CD4-positive, alpha-beta memory T cell (primary cell): ENCODE results near the gene POU1F1. TPM values are rescaled to one million over a fixed set of nuclear protein-coding genes. Genes with fewer than 3 reads are reported as not detected.
"Not testable (repeated sequence)": the region's sequence is repeated elsewhere in the genome, so short reads cannot be mapped to it uniquely, and the experiment has no call there.

Experiments
- CTCF ChIA-PET: fragments of 350-600 bp; sonication (Branson Sonifier 250); formaldehyde crosslinking; loops from one replicate; lab custom pipeline; 2021; ENCODE audit warnings: inconsistent platforms; ENCODE audit not compliant: partially characterized antibody; lab: Charles Lee
- POLR2A ChIA-PET: fragments of 350-600 bp; sonication (Branson Sonifier 250); formaldehyde crosslinking; loops from one replicate; lab custom pipeline; 2021; ENCODE audit not compliant: partially characterized antibody; lab: Charles Lee
- DNase-seq, 5 donors: peaks; one replicate each; pipeline versions ENCODE4 v3.0.0 to v3.0.0-alpha.2; 2020 to 2022; ENCODE audit warnings: mixed read lengths in 1 of 5
- H3K27ac ChIP-seq: one replicate; pipeline ENCODE4 v1.7.0; 2013; ENCODE audit warnings: low read depth, low read length
- H3K27me3 ChIP-seq: 2 replicates; pipeline ENCODE4 v1.7.0; 2013; ENCODE audit warnings: mild to moderate bottlenecking, low read length, moderate library complexity; ENCODE audit not compliant: insufficient read depth
- H3K36me3 ChIP-seq: 2 replicates; pipeline ENCODE4 v1.7.0; 2013; ENCODE audit warnings: mild to moderate bottlenecking, low read length, moderate library complexity; ENCODE audit not compliant: insufficient read depth
- H3K4me1 ChIP-seq: 2 replicates; pipeline ENCODE4 v1.7.0; 2013; ENCODE audit warnings: mild to moderate bottlenecking, low read length, moderate library complexity; ENCODE audit not compliant: insufficient read depth
- H3K4me3 ChIP-seq, 2 donors: one replicate each; pipeline ENCODE4 v1.7.0; 2013; ENCODE audit warnings: low read length in 2 of 2, mild to moderate bottlenecking in 1 of 2
- H3K9me3 ChIP-seq, 2 donors: one replicate each; pipeline ENCODE4 v1.7.0; 2013; ENCODE audit warnings: low read length in 2 of 2, control low read depth in 1 of 2; ENCODE audit not compliant: control insufficient read depth in 1 of 2
- H3K27ac Mint-ChIP-seq, 7 donors: one replicate each; pipeline ENCODE4 v1.8.0; 2020 to 2021; ENCODE audit warnings: mixed read lengths in 7 of 7, mild to moderate bottlenecking in 6 of 7, inconsistent platforms in 3 of 7, moderate library complexity in 3 of 7
- H3K27me3 Mint-ChIP-seq, 2 donors: one replicate each; pipeline ENCODE4 v1.8.0; 2020 to 2021; ENCODE audit warnings: mixed read lengths in 2 of 2
- H3K36me3 Mint-ChIP-seq, 2 donors: one replicate each; pipeline ENCODE4 v1.8.0; 2020 to 2021; ENCODE audit warnings: mixed read lengths in 2 of 2, inconsistent platforms in 1 of 2, mild to moderate bottlenecking in 1 of 2
- H3K4me1 Mint-ChIP-seq, 4 donors: one replicate each; pipeline ENCODE4 v1.8.0; 2020 to 2021; ENCODE audit warnings: mixed read lengths in 4 of 4, mild to moderate bottlenecking in 1 of 4
- H3K4me3 Mint-ChIP-seq, 8 donors: one replicate each; pipeline ENCODE4 v1.8.0; 2020 to 2021; ENCODE audit warnings: mixed read lengths in 8 of 8, mild to moderate bottlenecking in 7 of 8, moderate library complexity in 6 of 8, inconsistent platforms in 3 of 8
- H3K9me3 Mint-ChIP-seq, 8 donors: one replicate each; pipeline ENCODE4 v1.8.0; 2020 to 2021; ENCODE audit warnings: mixed read lengths in 8 of 8, mild to moderate bottlenecking in 5 of 8, inconsistent platforms in 3 of 8, moderate library complexity in 1 of 8
- intact Hi-C: fragments of 100-400 bp; cut with micrococcal nuclease; formaldehyde crosslinking; loops from one replicate; pipeline ENCODE4 v1.15.1; 2023
- polyA plus RNA-seq, 2 donors: library from polyadenylated mRNA; unstranded; fragments of 300-500 nt; fragmentation: Illumina TruSeq; gene quantifications; one replicate each; pipeline ENCODE4 v1.2.3, GENCODE V29; 2021
- total RNA-seq, 2 experiments: library from RNA; stranded (reverse); gene quantifications; one replicate each; pipeline ENCODE4 v1.2.3, GENCODE V29; 2021

POU1F1 gene
- total and polyA plus RNA-seq, 4 experiments from 2014 or later = not detected

DNA sequence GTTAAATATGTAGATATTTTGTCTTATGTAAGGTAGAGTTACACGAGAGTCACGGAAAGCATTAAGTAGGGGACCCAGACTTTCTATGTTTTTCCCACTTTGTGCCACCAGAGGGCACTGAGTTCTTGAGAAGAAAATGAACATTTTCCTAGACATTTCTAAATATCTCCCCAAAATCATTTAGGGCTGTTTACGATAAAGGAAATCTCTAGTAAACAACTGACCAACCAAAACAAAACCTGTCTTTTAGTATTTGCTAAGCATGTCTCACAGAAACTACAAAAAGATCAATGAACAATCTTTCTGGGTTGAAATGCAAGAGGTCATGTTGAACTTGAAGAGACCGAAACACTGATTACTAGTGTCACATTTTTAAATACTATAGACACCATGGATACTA lies 16.1 kb downstream of the POU1F1 start:
- no peaks in the 10 kb centered on the region for H3K9me3 Mint-ChIP-seq
- ChIA-PET POLR2A (no interaction called here), CTCF (interaction anchor here (0.7 to 3.4 kb wide), 14 partner anchors 11 to 888 kb away, joined by 3 to 34 read pairs (median 4); partner anchors contain the start of gene POU1F1)
- H3K4me1 Mint-ChIP-seq = no peaks in the 10 kb centered on the region
- H3K27me3 Mint-ChIP-seq = no peaks in the 10 kb centered on the region
- intact Hi-C loops = loop anchor here (1.0 kb wide), 1 partner anchor 745 kb away; no protein-coding TSS in a partner anchor
- Histone ChIP-seq H3K27me3 (no peaks in the 10 kb centered on the region), H3K9me3 (no peaks in the 10 kb centered on the region), H3K4me3 (no peak overlapping the region), H3K36me3 (no peaks in the 10 kb centered on the region), H3K27ac (no peak overlapping the region), H3K4me1 (no peaks in the 10 kb centered on the region)
- H3K27ac Mint-ChIP-seq = no peak overlapping the region
- peaks cover 0 to 1% of the 10 kb centered on the region in 2 donors for H3K36me3 Mint-ChIP-seq
- no peak overlapping the region for H3K4me3 Mint-ChIP-seq
- DNase-seq = peak; percentile 18 to 45 (median 33)

- H3K4me3 Mint-ChIP-seq = no peak overlapping the region
- H3K27ac Mint-ChIP-seq = no peak overlapping the region
- Histone ChIP-seq H3K27ac (no peak overlapping the region), H3K36me3 (peaks cover 17% of the 10 kb centered on the region), H3K4me3 (no peak overlapping the region), H3K9me3 (no peaks in the 10 kb centered on the region), H3K4me1 (no peaks in the 10 kb centered on the region), H3K27me3 (no peaks in the 10 kb centered on the region)
- H3K36me3 Mint-ChIP-seq = peaks cover 42 to 68% of the 10 kb centered on the region in 2 donors
- peaks cover 0 to under 1% (median 0%) of the 10 kb centered on the region in 4 donors for H3K4me1 Mint-ChIP-seq
- CTCF ChIA-PET = interaction anchor here (1.1 kb wide), 1 partner anchor 9 kb away, joined by 4 read pairs; no protein-coding TSS in a partner anchor
- no peak for DNase-seq
- intact Hi-C loops = no loop called here
- POLR2A ChIA-PET = no interaction called here
- H3K9me3 Mint-ChIP-seq = no peaks in the 10 kb centered on the region
- no peaks in the 10 kb centered on the region for H3K27me3 Mint-ChIP-seq
These were observed 26.4 kb downstream of the POU1F1 start for GRCh38 chr3:87250009-87250408.

- H3K27ac Mint-ChIP-seq = no peak overlapping the region
- POLR2A ChIA-PET = no interaction called here
- H3K4me3 Mint-ChIP-seq = no peak overlapping the region
- Histone ChIP-seq H3K27me3 (no peaks in the 10 kb centered on the region), H3K9me3 (no peaks in the 10 kb centered on the region), H3K36me3 (peaks cover 16% of the 10 kb centered on the region), H3K4me3 (no peak overlapping the region), H3K4me1 (no peaks in the 10 kb centered on the region), H3K27ac (no peak overlapping the region)
- H3K36me3 Mint-ChIP-seq = peaks cover 35 to 63% of the 10 kb centered on the region in 2 donors
- intact Hi-C loops = no loop called here
- H3K27me3 Mint-ChIP-seq = no peaks in the 10 kb centered on the region
- no peaks in the 10 kb centered on the region for H3K9me3 Mint-ChIP-seq
- CTCF ChIA-PET = interaction anchor here (4.3 kb wide), 1 partner anchor 11 kb away, joined by 34 read pairs; no protein-coding TSS in a partner anchor
- peaks cover 2 to 7% (median 5%) of the 10 kb centered on the region in 4 donors for H3K4me1 Mint-ChIP-seq
- DNase-seq = no peak
These were observed 27.6 kb downstream of the POU1F1 start for GRCh38 chr3:87248831-87249230.

DNA sequence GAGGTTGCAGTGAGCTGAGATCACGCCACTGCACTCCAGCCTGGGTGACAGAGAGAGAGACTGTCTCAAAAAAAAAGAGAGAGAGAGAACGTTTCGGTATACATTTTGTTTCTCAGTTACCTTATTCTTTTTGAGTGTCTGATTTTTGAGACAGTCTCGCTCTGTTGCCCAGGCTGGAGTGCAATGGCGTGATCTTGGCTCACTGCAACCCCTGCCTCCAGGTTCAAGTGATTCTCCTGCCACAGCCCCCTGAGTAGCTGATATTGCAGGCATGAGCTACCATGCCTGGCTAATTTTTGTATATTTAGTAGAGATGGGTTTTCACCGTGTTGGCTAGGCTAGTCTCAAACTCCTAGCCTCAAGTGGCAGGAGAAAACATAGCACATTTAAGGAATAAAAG lies 28.2 kb downstream of the POU1F1 start:
- H3K9me3 ChIP-seq, H3K4me1 ChIP-seq, H3K4me1 Mint-ChIP-seq, H3K4me3 Mint-ChIP-seq, H3K27me3 Mint-ChIP-seq, H3K9me3 Mint-ChIP-seq, H3K27ac ChIP-seq, H3K27me3 ChIP-seq, DNase-seq, POLR2A ChIA-PET, H3K36me3 ChIP-seq, H3K4me3 ChIP-seq, intact Hi-C loops: not testable (repeated sequence)
- Mint-ChIP-seq H3K27ac (peak overlapping the region in 1 of 7 donors; percentile 74), H3K36me3 (peaks cover 29 to 59% of the 10 kb centered on the region in 2 donors)
- CTCF ChIA-PET = interaction anchor here (4.3 kb wide), 1 partner anchor 11 kb away, joined by 34 read pairs; no protein-coding TSS in a partner anchor

GRCh38 chr3:87247430-87247773 lies 29.0 kb downstream of the POU1F1 start:
- no peaks in the 10 kb centered on the region for H3K4me1 ChIP-seq
- Mint-ChIP-seq H3K36me3 (peaks cover 33 to 61% of the 10 kb centered on the region in 2 donors), H3K27me3 (no peaks in the 10 kb centered on the region), H3K4me1 (peaks cover 6 to 17% (median 11%) of the 10 kb centered on the region in 4 donors), H3K9me3 (no peaks in the 10 kb centered on the region), H3K4me3 (no peak overlapping the region), H3K27ac (no peak overlapping the region)
- DNase-seq = no peak
- no peaks in the 10 kb centered on the region for H3K27me3 ChIP-seq
- no peaks in the 10 kb centered on the region for H3K9me3 ChIP-seq
- intact Hi-C loops = no loop called here
- H3K27ac ChIP-seq = no peak overlapping the region
- peaks cover 8% of the 10 kb centered on the region for H3K36me3 ChIP-seq
- ChIA-PET CTCF (interaction anchor here (4.3 kb wide), 1 partner anchor 12 kb away, joined by 34 read pairs; no protein-coding TSS in a partner anchor), POLR2A (no interaction called here)
- H3K4me3 ChIP-seq = no peak overlapping the region

DNA sequence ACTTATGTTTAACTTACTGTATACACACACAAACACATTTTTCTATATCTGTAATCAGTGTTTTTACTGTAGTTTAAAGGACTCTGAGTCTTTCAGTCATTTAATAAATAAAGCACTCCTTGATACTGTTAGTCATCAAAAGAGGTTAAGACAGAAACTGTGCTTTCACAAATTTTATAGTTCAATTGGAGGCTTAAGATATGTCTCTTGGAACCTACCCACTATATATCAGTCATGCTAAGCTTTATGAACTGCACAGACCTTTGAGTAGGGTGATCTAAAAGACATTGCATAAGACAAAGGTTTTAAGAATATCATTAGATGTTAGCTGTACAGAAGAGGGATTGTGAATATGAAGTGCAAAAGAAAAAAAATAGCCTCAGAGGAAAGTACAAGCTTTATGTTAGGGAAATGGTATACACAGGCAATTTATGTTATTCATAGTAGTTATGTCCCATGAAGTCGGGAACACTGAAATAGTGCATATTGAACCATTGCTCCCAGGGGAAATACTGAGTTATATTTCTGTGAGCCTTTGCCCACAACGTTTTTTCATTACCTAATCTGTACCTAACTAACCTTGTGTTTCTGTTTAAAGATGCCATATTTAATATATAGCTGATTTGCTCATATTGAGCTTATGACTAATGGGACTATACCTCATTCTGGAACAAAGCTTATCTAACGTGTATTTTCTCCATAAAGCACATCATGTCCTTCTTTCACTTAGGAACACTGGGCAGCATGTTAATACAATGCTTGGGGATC lies 29.5 kb downstream of the POU1F1 start:
- CTCF ChIA-PET = interaction anchor here (4.3 kb wide), 1 partner anchor 13 kb away, joined by 34 read pairs; no protein-coding TSS in a partner anchor
- H3K27ac Mint-ChIP-seq = no peak overlapping the region
- no peaks in the 10 kb centered on the region for H3K4me1 ChIP-seq
- no peak overlapping the region for H3K4me3 Mint-ChIP-seq
- H3K27me3 Mint-ChIP-seq = no peaks in the 10 kb centered on the region
- POLR2A ChIA-PET = no interaction called here
- no peak overlapping the region for H3K4me3 ChIP-seq
- H3K27ac ChIP-seq = no peak overlapping the region
- DNase-seq = no peak
- H3K27me3 ChIP-seq = no peaks in the 10 kb centered on the region
- peaks cover 8% of the 10 kb centered on the region for H3K36me3 ChIP-seq
- intact Hi-C loops = no loop called here
- peaks cover 34 to 59% of the 10 kb centered on the region in 2 donors for H3K36me3 Mint-ChIP-seq
- H3K9me3 ChIP-seq = no peaks in the 10 kb centered on the region
- no peaks in the 10 kb centered on the region for H3K9me3 Mint-ChIP-seq
- peaks cover 9 to 21% (median 13%) of the 10 kb centered on the region in 4 donors for H3K4me1 Mint-ChIP-seq

DNA sequence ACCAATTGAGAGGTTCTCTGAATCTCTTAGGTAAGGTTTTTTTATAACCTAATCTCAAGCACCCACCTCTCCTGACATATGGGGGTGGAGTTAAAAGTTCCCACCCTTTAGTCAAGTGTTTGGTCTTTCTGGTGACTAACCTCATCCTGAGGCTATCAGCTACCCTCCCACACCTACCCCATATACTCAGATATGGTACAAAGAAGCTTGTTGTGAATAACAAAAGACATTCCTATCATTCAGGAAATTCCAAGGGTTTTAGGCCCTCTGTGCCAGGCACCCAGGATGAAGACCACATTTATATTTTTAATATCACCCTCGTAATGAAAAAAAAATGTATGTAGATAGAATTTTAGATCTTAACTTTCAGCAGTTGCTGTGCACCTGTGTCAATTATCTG lies 40.3 kb downstream of the POU1F1 start:
- no peak for DNase-seq
- H3K27me3 ChIP-seq = no peaks in the 10 kb centered on the region
- intact Hi-C loops = no loop called here
- ChIA-PET POLR2A (no interaction called here), CTCF (no interaction called here)
- Mint-ChIP-seq H3K9me3 (no peaks in the 10 kb centered on the region), H3K36me3 (peaks cover 9 to 19% of the 10 kb centered on the region in 2 donors), H3K27me3 (no peaks in the 10 kb centered on the region), H3K27ac (no peak overlapping the region), H3K4me1 (peaks cover 34 to 56% (median 44%) of the 10 kb centered on the region in 4 donors), H3K4me3 (no peak overlapping the region)
- H3K4me1 ChIP-seq = no peaks in the 10 kb centered on the region
- no peak overlapping the region for H3K4me3 ChIP-seq
- H3K27ac ChIP-seq = no peak overlapping the region
- H3K36me3 ChIP-seq = no peaks in the 10 kb centered on the region
- H3K9me3 ChIP-seq = no peaks in the 10 kb centered on the region
